GM19372 (cell line): ENCODE results near the gene FAM110D.

Experiments used
- ATAC-seq: cut with Tn5 transposase; IDR thresholded peaks from one replicate; pipeline ENCODE4 v1.9.1; 2021; ENCODE audit warnings: mild to moderate bottlenecking, low read depth, moderate library complexity; ENCODE audit not compliant: unreplicated experiment

The FAM110D gene

DNA sequence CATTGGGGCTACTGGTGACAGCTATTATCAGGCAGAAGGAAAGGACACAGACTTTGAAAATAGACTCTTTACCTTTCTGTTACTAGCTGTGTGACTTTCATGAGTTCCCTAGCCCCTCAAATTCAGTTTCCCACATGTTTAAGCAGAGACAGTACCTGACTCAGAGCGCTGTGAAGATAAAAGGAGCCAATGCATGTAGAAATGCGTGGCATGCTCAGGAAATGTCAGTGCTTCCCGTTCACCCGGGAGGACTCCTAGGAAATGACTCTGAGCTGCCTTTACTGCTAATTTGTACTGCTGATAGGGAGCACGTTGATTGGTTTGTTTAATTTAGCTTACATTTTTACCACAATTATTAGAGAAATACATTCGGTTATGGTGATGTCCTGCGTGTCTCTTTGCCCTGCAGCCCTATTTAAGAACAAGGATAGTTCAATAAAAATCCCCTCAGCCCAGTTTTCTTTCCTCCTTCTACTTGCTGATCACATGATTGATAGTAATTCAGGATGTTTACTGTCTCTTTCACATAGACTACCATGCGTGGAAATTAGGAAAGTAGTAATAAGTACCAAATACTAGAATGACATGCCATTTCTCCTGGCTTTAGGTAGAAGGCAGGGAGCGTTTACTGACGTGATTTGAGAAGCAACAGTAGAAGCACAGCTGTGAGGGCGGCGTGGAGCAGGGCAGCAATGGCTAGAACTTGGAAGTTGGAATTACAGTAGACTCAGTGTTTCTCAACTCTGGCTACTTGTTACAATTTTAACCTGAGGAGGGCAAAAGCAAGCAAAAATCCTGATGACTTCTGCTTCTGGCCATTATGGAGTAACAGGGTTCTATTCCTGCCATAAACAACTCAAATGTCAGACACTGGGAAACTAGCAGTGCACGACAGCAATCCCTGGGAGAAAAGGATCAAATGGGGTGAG is 31.4 kb upstream of the FAM110D start:
- no peak for ATAC-seq

DNA sequence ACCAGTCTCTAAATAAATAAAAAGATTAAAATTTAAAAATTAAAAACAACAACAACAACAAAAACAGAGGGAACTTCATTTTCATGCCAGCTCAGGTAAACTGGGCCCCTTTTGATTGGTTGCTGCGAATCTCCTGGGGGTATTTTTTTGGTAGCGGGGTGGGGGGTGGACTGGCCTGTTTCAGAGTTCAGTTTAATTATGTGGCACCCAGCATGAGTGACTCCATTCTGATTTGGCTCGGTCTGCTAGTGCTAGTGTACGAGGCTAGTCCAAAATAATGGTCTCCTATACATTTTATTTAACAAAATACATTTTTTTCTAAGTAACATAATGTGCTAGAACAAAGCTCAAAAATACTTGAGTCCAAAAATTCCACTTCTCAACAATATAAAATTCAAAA is 29.1 kb upstream of the FAM110D start:
- ATAC-seq, result no peak

DNA sequence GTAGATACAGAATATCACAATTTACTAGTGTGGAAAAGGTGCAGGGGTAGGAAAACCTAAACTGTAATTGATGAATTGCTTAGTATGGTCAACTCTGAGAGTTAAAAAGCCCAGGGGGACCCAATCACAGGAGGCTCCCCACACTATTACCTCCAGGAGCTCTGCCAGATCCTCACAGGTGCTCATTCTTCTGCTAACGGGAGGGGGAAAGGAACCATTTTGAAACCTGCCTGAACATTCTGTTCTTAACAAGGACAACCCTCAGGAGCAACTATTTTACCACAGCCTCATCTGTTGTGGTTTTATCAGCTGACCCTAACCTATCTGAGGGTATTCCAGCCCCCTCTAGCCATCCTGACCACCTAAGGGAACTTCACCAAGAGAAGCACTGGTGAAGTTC is 28.2 kb upstream of the FAM110D start:
- ATAC-seq, result no peak

- no peak for ATAC-seq
Measured at GRCh38 chr1:26132128-26132833, 26.6 kb upstream of the FAM110D start.

- no peak for ATAC-seq
Measured at GRCh38 chr1:26132834-26133167, 26.1 kb upstream of the FAM110D start.

GRCh38 chr1:26134466-26134865 is 24.4 kb upstream of the FAM110D start:
- no peak for ATAC-seq

DNA sequence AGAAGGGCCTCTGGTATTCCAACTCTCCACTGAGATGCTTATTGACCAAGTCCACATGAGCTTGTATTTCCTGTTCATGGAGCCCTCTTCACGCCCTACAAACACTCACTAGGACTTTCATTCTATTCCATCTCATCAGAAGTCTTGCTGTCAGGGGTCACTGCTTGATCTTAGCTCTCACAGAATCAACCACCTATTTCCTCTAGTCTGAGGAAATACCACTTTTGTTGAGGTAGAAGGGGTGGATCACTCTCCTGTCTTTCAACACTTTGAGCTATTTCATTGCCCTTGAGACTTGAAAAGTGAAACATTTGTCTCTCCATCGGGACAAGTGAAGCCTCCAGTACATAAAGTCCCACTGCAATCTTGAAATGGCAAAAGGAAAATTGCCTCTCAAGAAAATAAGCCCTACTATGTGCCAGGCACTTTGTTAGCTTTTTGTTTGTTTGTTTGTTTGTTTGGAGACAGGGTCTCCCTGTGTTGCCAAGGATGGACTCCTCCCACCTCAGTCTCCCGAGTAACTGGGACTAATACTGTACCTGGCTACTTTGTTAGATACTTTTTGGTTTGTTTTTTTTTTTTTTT is 19.8 kb upstream of the FAM110D start:
- no peak for ATAC-seq

DNA sequence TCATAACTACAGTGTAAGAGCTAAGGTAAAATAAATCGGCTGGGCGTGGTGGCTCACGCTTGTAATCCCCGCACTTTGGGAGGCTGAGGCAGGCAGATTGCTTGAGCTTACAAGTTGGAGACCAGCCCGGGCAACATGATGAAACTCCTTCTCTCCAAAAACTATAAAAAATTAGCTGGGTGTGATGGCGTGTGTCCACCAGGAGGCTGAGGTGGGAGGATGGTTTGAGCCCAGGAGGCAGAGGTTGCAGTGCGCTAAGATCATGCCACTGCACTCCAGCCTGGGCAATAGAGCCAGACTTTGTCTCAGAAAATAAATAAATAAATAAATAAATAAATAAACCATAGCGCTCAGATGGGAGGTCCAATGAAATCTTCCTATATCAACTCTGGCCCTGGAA is 16.7 kb upstream of the FAM110D start:
- no peak for ATAC-seq

DNA sequence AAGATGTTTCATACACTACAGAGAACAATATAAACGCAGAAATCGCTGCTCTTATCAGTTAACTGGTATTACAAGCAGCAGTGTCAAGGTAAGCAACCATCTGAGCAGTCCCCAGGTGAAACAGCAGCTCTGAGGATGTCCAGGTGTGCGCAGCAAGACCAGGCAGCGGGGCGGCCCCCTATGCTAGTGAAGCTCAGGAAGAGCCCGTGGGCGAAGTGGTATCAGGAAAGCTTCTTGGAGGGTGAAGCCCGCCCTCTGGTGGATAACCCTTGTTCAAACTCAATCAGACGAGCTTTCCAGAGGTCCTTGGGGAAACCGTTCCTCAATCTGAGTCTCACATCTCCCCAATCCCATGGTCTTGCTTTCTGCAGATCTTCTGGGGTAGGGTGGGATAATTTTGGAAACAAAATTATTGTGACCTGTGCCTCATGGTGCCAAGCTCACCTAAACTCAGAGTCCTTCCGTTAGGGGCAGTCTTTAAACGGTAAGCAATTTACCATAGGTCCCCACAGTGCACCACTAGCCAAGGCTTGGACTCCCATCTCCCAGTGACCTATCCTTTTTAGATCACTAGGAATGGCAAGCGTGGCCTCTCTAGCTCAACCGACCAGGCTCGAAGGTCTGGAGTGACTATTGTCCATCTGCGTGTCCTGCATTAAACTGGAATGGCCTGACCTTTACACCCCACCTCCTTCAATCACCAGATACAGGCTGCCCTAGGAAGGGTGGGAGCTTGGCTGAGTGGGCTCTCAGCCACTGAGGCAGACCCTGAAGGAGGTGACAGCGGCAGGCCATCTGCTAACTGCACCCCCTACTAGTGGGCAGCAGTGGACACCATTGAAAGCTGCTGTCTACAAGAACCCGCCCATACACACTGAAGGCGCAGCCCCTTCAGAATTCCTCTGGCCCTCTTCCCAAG is 13.6 kb upstream of the FAM110D start:
- no peak for ATAC-seq

GRCh38 chr1:26145960-26146294 is 13.0 kb upstream of the FAM110D start:
- no peak for ATAC-seq

DNA sequence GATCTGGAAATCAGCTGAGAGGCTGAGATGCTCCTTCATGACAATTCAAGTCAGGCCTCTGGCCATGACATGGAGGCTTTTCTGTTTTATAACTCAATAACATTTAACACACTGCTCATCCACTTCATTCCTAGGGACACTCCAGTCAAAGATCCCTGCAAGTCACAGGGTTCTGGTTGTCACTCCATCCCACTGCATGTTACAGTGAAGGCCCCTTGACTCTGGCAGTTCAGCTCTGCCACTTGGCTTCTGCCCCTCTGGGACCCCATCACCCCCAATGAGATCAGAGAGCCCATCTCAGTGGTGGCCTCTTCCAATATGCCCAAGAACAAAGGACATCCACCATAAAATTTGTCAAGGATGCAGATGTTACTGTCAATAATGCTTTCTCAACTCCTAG is 10.0 kb upstream of the FAM110D start:
- no peak for ATAC-seq

- ATAC-seq, result no peak
Measured at GRCh38 chr1:26153966-26154532, 4.8 kb upstream of the FAM110D start.

DNA sequence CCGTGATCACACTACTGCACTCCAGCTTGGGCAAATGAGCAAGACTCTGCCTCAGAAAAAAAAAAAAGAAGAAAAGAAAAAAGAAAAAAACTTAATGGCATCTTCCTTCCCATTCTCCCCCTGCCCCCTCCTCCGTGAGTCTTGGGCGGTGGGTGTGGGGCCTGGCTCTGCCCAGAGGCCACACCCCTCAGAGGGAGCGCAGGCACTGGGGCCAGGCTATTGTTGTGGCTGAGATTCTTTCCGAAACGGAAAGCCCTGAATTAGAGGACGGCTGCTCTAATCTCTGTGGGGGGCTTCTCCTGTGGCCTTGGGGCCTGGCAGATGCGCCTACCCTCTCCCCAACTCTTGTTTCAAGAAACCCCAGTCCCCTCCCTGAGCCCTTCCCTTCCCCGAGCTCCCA is 4.1 kb upstream of the FAM110D start:
- ATAC-seq, result no peak

- no peak for ATAC-seq
Measured at GRCh38 chr1:26155370-26156284, 3.3 kb upstream of the FAM110D start.

DNA sequence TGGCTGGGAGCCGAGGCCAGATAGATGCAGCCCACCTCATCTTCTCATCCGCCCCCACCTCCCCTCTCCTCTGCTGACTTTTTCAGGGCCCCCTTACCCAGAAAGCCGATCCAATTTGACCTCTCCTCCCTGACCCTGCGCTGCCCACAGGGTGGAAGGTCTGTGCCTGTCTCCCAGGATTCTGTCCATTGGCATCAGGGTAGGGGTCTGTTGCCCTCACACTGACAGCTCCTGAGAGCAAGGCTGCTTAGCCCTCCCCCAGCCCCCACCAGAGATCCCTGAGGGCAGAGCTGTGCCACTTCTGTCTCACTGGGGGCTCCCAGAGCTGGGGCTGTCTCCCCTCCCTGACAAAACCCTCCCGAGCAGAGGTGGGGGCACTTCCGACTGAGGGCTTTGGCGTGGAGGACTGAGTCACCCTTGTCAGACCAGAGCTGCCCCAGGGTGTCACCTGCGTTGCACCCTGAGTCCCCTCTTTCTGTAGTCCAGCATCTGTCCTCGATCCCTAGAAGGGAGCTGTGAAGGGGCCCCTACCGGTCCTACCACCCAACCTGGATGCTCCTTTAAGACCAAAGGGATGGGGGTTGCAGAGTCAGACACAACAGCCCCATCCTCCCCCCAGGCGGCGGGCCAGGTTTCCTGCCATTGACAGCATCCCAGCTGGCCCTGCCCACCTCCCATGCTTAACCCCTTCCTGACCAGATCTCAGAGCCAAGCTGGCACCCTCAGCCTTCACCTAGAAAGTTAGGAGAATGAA is 2.4 kb upstream of the FAM110D start:
- no peak for ATAC-seq

DNA sequence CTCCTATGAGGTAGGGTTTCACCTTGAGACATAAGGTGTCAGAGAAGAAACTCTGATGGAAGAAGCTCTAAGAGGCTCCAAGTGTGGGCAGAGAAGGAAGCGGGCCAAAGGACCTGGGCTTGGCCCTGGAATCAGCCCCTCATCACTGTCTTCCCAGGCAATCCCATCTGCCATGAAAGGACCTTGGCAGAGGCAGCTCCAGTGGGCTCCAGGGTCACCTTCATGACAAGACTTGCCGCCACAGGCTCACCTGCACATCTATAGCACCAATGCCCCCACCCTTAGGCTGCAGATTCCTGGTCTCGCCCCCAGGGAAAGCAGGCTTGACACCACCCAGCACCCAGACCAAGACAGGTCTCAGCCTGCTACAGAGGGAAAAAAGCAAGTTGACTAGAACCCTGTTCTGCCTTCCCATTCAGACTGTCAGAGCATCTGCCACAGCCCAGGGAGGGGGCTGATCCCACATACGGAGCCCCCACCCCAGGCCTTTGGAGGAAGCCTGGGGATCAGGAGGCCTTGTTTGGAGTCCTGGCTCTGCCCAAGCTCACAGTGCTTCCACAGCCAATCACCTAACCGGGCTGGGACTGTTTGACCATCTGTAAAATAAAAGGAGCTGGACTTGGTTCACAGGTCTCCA is 490 bp upstream of the FAM110D start:
- ATAC-seq, result no peak

DNA sequence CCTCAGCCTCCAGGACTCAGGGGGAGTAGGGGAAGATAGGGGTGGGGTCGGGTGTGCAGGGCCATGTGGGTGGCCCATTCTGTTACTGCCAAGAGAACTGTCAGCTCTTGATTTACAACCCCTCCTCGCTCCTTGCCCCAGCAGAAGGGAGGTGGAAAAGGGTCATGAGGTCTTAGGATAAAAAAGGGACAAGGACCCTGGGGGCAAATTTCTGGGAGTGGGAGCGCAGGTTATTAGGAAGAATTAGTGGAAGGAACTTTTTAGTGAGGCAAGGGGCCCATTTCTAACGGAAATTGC is 812 bp downstream of the FAM110D start:
- ATAC-seq, result no peak
